Breast epithelium (tissue), 3 donors: ENCODE measurements around the gene CPA5.

Source experiments
- CTCF ChIP-seq, 3 donors: fragments of 450-650 bp; IDR thresholded peaks; one replicate each; pipeline ENCODE4 v1.5.1; 2016 to 2017; ENCODE audit warnings: antibody characterized with exemption in 3 of 3, mild to moderate bottlenecking in 3 of 3, moderate library complexity in 3 of 3
- POLR2A ChIP-seq: fragments of 450-650 bp; IDR thresholded peaks from one replicate; pipeline ENCODE4 v1.6.1; 2016; ENCODE audit warnings: antibody characterized with exemption, mild to moderate bottlenecking, moderate library complexity
- POLR2AphosphoS5 ChIP-seq, 3 donors: sonication (generic); formaldehyde crosslinking; IDR thresholded peaks; one replicate each; pipeline ENCODE4 v1.6.1; 2017; ENCODE audit warnings: antibody characterized with exemption in 3 of 3

GRCh38 chr7:130379019-130379418 is 34.4 kb downstream of the CPA5 start:
- TF ChIP-seq POLR2A (no peak), CTCF (IDR thresholded peaks at IDR 0.05) (no peak), POLR2AphosphoS5 (IDR thresholded peaks at IDR 0.05) (no peak)
